Measurements from ENCODE around the gene GABARAPL2. TPM values are rescaled to one million over a fixed set of nuclear protein-coding genes. Genes with fewer than 3 reads are reported as not detected.

GABARAPL2 gene
- total and polyA plus RNA-seq, 2 experiments from 2014 or later, result 106 to 232 TPM

GRCh38 chr16:75555213-75555706 lies 10.9 kb upstream of the GABARAPL2 start:
- Histone ChIP-seq H4K20me1 (ENCODE audit: insufficient read depth, poor library complexity, severe bottlenecking) (no peaks in the 10 kb centered on the region), H3K9me3 (ENCODE audit: low read depth) (no peaks in the 10 kb centered on the region), H3K79me2 (no peaks in the 10 kb centered on the region), H3K27me3 (no peaks in the 10 kb centered on the region), H3K4me2 (peak overlapping the region; percentile 94), H3K9me2 (replicated peaks; ENCODE audit: insufficient read depth) (no peaks in the 10 kb centered on the region), H2AFZ (peak overlapping the region; percentile 77), H3K4me3 (peak overlapping the region; percentile 81), H3K27ac (peak overlapping the region; percentile 69), H3K4me1 (ENCODE audit: insufficient read depth) (no peaks in the 10 kb centered on the region), H3K36me3 (replicated peaks; ENCODE audit: insufficient read depth, low read depth) (no peaks in the 10 kb centered on the region)
- TF ChIP-seq CTCF (IDR thresholded peaks at IDR 0.05; ENCODE audit: poor library complexity) (no peak), EZH2 (IDR thresholded peaks at IDR 0.05; ENCODE audit: borderline replicate concordance) (no peak), EZH2phosphoT487 (IDR thresholded peaks at IDR 0.05; ENCODE audit: low read depth, severe bottlenecking, unreplicated experiment) (no peak)
- WGBS (ENCODE audit: low lambda C conversion rate, missing lambda C conversion rate), result under 1% methylated on average over 25 of the region's 26 CpGs
- DNase-seq (ENCODE audit: low spot score), result peak; percentile 87

GRCh38 chr16:75555707-75556430 lies 10.3 kb upstream of the GABARAPL2 start, which contains the start of gene TMEM231:
Gene TMEM231 (minus strand): TSS chr16:75556252. CDS start chr16:75556209, 43 bp downstream.
- Histone ChIP-seq H3K27me3 (no peaks in the 10 kb centered on the region), H3K36me3 (replicated peaks; ENCODE audit: insufficient read depth, low read depth) (no peaks in the 10 kb centered on the region), H4K20me1 (ENCODE audit: insufficient read depth, poor library complexity, severe bottlenecking) (no peaks in the 10 kb centered on the region), H2AFZ (peak within 1 kb of the TSS; percentile 77), H3K9me2 (replicated peaks; ENCODE audit: insufficient read depth) (no peaks in the 10 kb centered on the region), H3K79me2 (no peaks in the 10 kb centered on the region), H3K27ac (peak within 1 kb of the TSS; percentile 79), H3K4me2 (peak within 1 kb of the TSS; percentile 94), H3K4me1 (ENCODE audit: insufficient read depth) (no peaks in the 10 kb centered on the region), H3K9me3 (ENCODE audit: low read depth) (no peaks in the 10 kb centered on the region), H3K4me3 (peak within 1 kb of the TSS; percentile 81)
- TF ChIP-seq EZH2phosphoT487 (IDR thresholded peaks at IDR 0.05; ENCODE audit: low read depth, severe bottlenecking, unreplicated experiment), result no peak
- no peak for TF ChIP-seq EZH2 (IDR thresholded peaks at IDR 0.05; ENCODE audit: borderline replicate concordance)
- TF ChIP-seq CTCF (IDR thresholded peaks at IDR 0.05; ENCODE audit: poor library complexity), result no peak
- WGBS (ENCODE audit: low lambda C conversion rate, missing lambda C conversion rate), result 1% methylated on average over 70 of the region's 75 CpGs
- peak; percentile 96 for DNase-seq (ENCODE audit: low spot score)

- no peaks in the 10 kb centered on the region for H3K9me2 ChIP-seq (replicated peaks; ENCODE audit: insufficient read depth)
- peak overlapping the region; percentile 71 for H2AFZ ChIP-seq
- H4K20me1 ChIP-seq (ENCODE audit: insufficient read depth, poor library complexity, severe bottlenecking), result no peaks in the 10 kb centered on the region
- WGBS (ENCODE audit: low lambda C conversion rate, missing lambda C conversion rate), result 45% methylated on average over 16 of the region's 16 CpGs
- no peaks in the 10 kb centered on the region for H3K79me2 ChIP-seq
- H3K4me3 ChIP-seq, result no peak overlapping the region
- H3K27me3 ChIP-seq, result no peaks in the 10 kb centered on the region
- H3K27ac ChIP-seq, result peak overlapping the region; percentile 79
- peak overlapping the region; percentile 94 for H3K4me2 ChIP-seq
- no peaks in the 10 kb centered on the region for H3K36me3 ChIP-seq (replicated peaks; ENCODE audit: insufficient read depth, low read depth)
- H3K4me1 ChIP-seq (ENCODE audit: insufficient read depth), result no peaks in the 10 kb centered on the region
- H3K9me3 ChIP-seq (ENCODE audit: low read depth), result no peaks in the 10 kb centered on the region
- no peak for TF ChIP-seq CTCF (IDR thresholded peaks at IDR 0.05; ENCODE audit: poor library complexity)
- no peak for TF ChIP-seq EZH2phosphoT487 (IDR thresholded peaks at IDR 0.05; ENCODE audit: low read depth, severe bottlenecking, unreplicated experiment)
- no peak for TF ChIP-seq EZH2 (IDR thresholded peaks at IDR 0.05; ENCODE audit: borderline replicate concordance)
- DNase-seq (ENCODE audit: low spot score), result no peak
Observed at GRCh38 chr16:75556431-75556950, 9.7 kb upstream of the GABARAPL2 start.
